Coronary artery (tissue), 2 donors: ENCODE measurements around the gene LCE1C.

Experiments
- DNase-seq: peaks from one replicate; pipeline ENCODE4 v3.0.0-alpha.2; 2017; ENCODE audit warnings: low spot score
- H3K27ac ChIP-seq, 2 donors: fragments of 200-600 bp; sonication (generic); one replicate each; pipeline ENCODE4 v1.5.1; 2016 to 2019
- H3K4me3 ChIP-seq: fragments of 200-600 bp; sonication (generic); 2 replicates; pipeline ENCODE4 v1.5.1; 2016; ENCODE audit warnings: mild to moderate bottlenecking, moderate library complexity
- CTCF ChIP-seq: fragments of 200-600 bp; sonication (generic); IDR thresholded peaks from one replicate; pipeline ENCODE4 v1.5.1; 2019; ENCODE audit warnings: antibody characterized with exemption

Gene LCE1C

GRCh38 chr1:152760551-152761190 lies 45.8 kb downstream of the LCE1C start:
- no peak for TF ChIP-seq CTCF
- no peak overlapping the region for H3K4me3 ChIP-seq
- no peak for DNase-seq
- H3K27ac ChIP-seq = no peak overlapping the region

- Histone ChIP-seq H3K27ac (no peak overlapping the region), H3K4me3 (no peak overlapping the region)
- TF ChIP-seq CTCF = no peak
- DNase-seq = no peak
These were observed 46.8 kb downstream of the LCE1C start for GRCh38 chr1:152759453-152760173.

- no peak for TF ChIP-seq CTCF
- no peak for DNase-seq
- H3K27ac ChIP-seq = no peak overlapping the region
- H3K4me3 ChIP-seq = no peak overlapping the region
These were observed 47.8 kb downstream of the LCE1C start for GRCh38 chr1:152758636-152759035.

GRCh38 chr1:152757747-152758146 lies 48.7 kb downstream of the LCE1C start, which contains the start of gene KPRP:
Gene KPRP (plus strand): TSS chr1:152758025. CDS start chr1:152759589, 1,564 bp downstream.
- no peak for TF ChIP-seq CTCF
- Histone ChIP-seq H3K27ac (no peak within 1 kb of the TSS), H3K4me3 (no peak within 1 kb of the TSS)
- DNase-seq = no peak

DNA sequence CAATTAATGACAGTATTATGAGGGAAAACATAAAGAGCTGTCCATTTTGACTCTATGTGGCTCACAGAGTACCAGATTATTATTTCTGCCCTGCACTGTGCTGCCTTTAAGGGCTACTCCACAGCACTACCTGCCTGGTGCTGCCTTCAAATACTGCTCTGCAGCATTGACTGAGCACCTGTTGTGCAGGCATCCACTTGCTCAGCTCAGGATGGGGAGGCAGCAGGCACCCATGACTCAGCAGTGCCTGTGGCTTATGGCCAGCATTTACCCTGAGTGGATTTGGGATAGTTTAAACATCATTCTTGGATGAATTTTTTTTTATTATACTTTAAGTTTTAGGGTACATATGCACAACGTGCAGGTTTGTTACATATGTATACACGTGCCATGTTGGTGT lies 49.6 kb downstream of the LCE1C start:
- Histone ChIP-seq H3K4me3 (no peak overlapping the region), H3K27ac (no peak overlapping the region)
- no peak for DNase-seq
- TF ChIP-seq CTCF = no peak
